G401 (cell line): ENCODE data around the gene ARHGAP32. TPM values are rescaled to one million over a fixed set of nuclear protein-coding genes. Genes with fewer than 3 reads are reported as not detected.

Source experiments
- DNase-seq: peaks from one replicate; pipeline ENCODE4 v3.0.0-alpha.2; 2015; ENCODE audit warnings: low spot score
- in situ Hi-C: cut with HindIII; loops from 2 replicates; pipeline ENCODE4 v1.10.0; 2016; ENCODE audit warnings: low sequenced_read_pairs, mixed read lengths
- total RNA-seq: library from RNA; depleted of rRNA; stranded (reverse); fragments of >200 nt; shearing (Covaris generic); gene quantifications from 2 replicates; pipeline ENCODE4 v1.2.3, GENCODE V29; 2014

Gene ARHGAP32
- total RNA-seq, 1 experiment from 2014 or later = not detected

DNA sequence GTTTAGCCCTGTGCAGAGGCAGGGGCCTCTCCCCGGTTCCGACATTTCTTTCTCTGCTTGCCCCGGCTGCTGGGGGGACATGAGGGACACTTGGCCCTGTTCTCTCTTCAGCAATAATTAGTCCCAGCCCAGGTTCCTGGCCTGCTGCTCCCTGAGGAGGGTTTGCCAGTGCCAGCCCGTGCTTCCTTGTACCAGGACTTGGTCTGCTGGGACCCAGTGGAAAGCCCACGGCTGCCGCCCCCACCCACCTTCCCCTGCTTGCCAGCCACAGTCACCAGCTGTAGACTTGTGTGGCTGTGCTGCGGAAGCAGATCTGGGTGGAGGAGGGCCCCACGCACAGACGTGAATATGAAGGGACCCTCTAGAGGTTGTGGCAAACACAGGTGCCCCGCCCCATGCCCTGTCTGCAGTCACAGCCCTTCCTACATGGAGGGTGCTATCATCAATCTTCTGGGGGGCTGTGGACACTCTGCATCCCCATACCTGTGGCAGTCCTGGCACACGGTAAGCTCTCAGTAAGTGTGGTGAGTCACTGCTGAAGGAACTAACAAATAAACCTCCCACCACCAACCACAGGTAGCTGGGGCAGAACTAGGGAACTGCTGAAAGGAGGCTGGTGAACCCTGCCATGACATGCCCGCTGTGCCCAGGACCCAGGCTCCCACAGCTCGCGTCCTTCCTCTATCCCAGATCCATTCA lies 250.4 kb downstream of the ARHGAP32 start:
- in situ Hi-C loops = no loop called here
- DNase-seq = no peak

DNA sequence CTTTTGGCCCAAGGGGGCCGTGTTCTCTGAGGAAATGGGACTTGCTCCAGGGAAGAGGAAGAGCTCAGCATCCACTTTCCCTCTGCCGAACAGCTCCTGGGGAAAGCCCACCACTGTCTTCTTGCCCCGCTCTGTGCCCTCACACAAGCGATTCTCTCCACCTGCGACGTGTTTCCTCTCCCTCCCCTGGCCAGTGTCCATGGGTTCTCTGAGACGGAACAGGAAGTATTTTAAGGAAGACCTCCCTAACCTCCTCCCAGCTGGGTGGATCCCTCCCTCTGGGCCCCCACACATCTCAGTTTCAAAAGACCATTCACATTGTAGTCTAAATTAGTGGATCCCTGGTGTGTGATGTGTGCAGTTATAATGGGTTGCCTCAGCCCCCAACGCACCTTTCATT lies 251.0 kb downstream of the ARHGAP32 start:
- in situ Hi-C loops = no loop called here
- no peak for DNase-seq

DNA sequence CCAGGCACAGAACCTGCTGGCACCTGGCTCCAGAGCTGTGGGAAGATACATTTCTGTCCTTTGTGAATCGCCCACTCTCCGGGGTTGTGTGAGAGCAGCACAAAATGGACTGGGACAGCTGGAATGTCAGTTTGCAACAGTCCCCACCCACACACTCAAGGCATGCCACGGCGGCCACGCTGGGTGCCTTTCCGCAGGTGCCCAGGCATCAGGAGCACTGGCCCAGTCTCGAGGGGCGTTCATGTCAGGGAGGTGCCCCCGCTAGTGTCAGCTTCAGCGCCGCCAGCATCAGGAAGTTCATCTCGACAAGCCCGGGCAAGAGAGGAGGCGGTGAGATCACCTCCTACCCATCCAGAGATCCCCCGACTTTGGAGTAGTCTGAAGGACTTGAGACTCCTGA lies 251.5 kb downstream of the ARHGAP32 start:
- in situ Hi-C loops = no loop called here
- DNase-seq = no peak

DNA sequence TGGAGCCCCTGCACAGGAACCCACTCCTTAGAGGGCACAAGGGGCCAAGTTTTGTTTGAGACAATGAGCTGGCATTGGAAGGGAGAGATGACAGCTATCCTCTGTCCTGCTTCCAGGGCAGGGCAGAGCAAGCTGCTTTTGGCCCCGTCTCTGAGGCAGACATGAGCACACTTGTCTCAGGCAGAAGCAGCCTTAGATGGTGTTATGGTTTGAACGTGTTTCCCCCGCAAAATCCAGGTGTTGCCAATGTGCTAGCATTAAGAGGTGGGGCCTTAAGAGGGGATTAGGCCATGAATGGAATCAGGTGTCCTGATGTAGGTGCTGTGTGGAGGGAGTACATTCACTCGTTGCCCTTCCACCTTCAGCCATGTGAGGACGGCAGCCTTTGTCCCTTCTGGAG lies 252.0 kb downstream of the ARHGAP32 start:
- in situ Hi-C loops = no loop called here
- no peak for DNase-seq

DNA sequence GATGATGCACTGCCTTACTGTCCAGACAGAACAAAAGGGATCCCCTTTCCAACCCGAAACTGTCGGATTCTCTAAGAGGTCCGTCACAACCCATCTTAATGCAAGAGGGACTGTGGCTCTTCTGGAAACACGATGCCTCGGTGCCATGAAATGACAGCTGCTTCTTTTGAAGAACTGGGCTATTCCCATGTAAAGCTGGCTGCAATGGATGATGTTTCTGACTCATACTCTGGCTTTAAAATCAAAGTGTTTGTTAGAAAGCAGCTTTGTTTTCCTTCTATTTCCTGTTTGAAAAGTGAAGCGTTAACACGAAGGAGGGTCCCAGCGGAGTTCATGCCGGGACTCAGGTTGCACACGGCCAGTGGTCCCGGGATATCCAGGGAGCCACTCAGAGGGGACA lies 252.5 kb downstream of the ARHGAP32 start:
- DNase-seq = no peak

DNA sequence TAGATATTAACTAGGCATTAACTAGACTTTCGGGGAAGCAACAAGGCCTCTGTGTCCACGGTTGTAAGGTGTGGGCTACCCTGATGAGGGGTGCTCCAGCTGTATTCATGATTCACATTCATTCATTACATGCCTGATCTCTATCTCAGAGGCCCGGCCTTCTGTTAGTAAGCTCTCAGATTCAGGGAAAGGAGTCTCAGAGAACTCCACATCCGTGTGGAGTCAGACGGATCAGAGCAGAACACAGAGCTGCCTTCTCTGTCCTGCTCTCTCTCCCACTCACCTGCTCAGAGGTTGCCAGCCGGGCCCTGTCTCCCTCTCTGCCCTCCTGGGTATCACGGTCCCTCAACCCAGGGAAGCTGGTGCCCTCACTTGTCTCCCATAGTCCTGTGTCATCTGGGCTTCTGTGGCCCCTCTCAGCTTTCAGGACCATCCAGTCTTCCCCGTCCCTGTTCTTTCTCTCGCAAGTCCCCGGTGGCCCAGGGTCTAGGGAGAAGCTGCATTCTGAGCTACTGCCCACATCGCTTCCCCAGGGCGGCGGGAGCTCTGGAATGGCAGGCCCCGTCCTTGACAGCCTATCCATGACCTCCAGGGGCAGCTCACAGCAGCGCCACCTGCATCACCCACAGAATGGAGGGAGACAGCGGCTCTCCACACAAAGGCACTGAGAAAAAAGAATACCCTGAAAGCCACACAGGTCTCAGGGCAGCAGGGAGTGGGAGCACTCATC lies 253.8 kb downstream of the ARHGAP32 start:
- DNase-seq = no peak
- in situ Hi-C loops = no loop called here

More for the DNA sequence above, 252.5 kb downstream of the ARHGAP32 start:
- in situ Hi-C loops = no loop called here

DNA sequence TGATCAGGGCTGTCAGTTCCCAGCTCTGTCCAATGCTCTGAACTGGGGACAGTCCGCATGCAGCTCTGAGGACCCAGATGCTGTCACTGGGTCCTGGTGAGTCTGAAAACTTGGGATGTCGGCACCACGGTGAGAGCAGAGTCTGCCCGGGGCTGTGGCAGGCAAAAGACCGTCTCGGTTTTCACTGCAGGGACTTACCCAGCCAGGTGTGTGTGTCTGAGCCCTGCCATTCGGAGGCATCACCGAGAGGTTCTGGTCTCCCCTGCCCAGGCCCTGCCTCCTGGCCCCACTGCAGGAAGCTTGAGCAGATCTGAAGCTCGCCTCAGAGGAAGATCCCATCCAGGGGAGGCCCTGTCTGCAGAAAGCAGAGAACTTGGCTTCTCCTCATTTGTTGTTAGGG lies 254.6 kb downstream of the ARHGAP32 start:
- DNase-seq = no peak
- in situ Hi-C loops = no loop called here

DNA sequence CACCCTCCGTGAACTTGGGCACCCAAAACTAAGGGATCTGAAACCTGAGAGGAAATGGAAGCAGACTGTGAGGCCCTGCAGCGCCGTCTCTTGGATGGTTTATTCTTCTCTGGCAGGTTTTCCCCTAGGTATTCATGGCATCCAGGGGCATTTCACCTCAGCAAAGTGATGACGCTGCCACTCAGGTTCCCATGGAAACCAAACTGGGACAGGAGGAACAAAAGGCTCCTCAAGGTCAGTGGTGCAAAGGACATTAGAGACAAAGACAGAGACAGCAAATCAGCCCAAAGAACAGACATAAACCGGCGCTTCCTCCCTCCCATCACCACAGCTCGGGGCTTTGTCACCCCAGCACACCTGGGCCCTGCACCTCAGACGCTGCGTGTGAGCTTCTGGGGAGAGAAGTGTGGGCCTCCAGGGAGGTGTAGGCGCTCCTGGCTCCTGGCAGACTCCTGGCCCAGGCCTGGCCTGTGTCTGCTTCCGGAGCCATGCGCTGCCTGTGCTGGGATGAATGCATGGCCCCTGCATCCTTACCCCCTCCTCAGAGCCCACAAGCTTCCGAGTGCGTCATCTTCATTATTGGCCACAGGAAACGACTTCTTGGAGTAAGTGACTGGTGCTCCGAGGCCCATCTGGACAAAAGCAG lies 255.4 kb downstream of the ARHGAP32 start:
- in situ Hi-C loops = no loop called here
- no peak for DNase-seq

DNA sequence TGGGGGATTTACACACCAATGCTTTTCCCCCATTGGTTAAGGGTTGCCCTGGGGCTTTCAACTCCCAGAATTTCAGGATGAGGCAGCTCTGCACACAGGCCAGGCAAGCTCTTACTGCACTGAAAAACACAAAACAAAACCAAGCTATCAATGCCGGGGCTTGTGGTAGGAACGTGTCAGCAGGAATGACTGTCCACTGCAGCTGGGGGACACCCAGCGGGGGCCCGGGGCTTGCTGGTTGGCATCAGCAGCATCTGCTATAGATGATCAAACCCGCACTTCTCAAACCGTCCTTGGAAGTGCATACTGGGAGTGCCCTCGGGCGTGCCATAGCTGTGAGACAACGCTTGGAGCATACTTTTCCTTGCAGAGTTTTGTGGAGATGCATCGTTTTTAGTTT lies 257.2 kb downstream of the ARHGAP32 start:
- DNase-seq = no peak
- in situ Hi-C loops = no loop called here

DNA sequence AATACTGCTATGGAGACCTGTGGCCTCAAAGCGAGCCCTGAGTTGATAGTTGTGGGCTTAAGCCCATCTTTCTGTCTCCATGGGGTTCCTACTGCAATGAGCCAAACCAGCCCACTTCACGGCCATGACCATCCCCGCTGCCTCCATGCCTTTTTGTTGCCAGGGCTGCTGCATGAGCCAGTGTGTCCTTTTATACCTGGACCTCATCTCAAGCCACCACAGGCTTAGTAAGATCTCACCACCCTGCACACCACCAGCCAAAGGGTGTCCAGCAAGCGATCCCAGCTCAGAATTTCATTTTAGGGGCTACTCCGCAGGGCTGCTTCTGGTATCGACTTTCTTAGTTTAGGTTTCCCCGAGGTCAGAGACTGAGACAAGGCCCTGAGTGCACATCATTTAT lies 257.8 kb downstream of the ARHGAP32 start:
- DNase-seq = no peak
- in situ Hi-C loops = no loop called here

DNA sequence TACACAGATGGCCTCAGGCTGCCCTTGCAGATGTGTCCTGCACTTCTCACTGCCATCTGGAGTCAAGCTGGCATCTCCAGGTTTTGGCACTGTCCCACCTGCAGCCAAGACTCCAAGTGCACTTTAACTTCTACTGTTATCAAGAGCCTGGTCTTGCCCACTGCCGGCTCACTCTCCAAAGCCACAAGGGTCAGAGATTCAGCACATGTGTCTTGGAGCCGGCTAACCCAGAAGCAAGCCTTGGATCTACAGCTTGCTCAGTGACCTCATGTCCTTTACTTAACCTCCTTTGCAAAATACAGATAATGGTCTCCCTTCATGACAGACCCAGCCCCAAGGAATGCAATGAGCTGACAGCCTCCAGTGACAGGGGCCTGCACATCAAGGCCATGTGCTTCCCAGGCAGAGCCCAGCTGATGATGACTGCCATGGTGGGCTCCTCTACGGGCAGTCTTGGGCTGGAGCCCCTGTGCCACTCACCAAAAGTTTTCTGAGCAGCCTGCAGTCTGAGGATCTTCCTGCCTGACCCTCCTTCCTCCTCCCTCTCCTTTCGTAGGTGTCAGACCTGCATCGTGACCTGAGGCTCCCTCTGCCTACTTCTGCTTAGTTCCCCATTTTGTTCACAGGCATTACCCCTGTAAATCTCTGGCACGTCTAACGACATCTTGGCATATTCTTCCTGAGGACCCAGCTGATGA lies 258.5 kb downstream of the ARHGAP32 start:
- no peak for DNase-seq
- in situ Hi-C loops = no loop called here

DNA sequence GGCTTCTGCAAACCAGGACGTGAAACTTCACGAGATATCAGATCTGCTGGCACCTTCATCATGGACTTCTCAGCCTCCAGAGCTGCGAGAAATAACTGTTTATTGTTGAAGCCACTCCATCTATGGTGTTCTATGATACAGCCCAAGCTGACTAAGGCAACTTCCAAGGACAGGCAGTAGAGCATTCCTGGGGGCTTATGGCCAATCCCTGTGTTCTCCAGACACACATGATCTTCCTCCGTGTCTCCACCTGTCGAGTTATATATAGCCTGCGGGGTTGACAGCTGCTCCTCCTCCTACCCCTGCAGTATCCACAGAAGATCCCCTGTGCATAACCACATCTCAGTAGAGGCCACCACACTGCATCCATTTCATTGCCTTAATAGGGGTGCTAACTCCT lies 260.5 kb downstream of the ARHGAP32 start:
- no peak for DNase-seq
- in situ Hi-C loops = no loop called here

DNA sequence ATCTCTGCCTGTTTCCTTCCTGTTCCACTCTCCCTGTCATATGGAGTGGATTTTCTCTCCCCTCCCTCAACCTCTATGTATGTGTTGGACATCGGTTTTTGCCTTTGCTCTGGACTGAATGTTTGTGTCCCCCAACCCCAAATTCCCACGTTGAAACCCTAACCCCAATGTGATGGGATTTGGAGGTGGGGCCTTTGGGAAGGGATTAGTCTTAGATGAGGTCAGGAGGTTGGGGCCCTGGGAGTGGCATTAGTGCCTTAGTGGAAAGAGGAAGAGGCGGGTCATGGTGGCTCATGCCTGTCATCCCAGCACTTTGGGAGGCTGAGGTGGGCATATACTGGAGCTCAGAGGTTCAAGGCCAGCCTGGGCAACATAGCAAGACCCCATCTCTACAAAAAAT lies 261.1 kb downstream of the ARHGAP32 start:
- DNase-seq = no peak
- in situ Hi-C loops = no loop called here

DNA sequence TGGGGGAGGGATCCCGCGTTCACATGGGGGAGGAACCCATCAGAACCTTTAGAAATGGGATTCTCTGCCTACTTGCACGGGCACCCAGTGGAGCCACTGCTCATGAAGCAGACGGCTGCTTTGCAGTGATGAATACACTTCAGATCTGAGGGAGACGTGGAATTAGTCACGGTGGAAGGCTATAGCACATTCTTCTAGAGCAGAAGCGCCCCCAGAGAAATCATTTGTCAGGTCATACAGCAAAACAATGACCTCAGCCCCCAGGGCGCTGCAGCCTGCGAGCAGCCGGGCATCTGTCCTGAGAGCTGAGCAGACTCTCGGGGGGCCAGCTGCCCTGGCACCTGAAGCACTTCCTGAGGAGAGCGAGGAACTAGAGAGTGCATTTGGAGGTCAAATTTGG lies 262.1 kb downstream of the ARHGAP32 start:
- DNase-seq = no peak
- in situ Hi-C loops = no loop called here

DNA sequence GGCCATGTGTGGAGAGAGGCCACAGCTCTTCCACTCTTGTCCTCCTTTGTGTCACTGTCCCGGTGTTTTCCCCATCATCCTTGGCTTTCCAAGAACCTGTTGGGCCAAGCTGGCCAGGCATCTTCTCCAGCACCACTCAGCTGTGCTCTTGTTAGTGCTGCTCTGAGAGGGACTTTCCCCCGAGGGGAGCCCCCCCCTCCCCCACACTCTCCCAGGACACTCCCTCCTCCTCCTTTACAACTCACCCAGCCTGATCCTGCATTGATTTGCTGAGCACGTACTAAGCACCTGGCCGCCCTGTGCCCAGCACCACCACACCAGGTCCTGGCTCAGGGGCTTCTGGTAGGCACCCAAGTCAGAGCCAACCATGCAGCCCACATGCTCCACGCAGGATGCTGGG lies 262.7 kb downstream of the ARHGAP32 start:
- in situ Hi-C loops = no loop called here
- DNase-seq = no peak

DNA sequence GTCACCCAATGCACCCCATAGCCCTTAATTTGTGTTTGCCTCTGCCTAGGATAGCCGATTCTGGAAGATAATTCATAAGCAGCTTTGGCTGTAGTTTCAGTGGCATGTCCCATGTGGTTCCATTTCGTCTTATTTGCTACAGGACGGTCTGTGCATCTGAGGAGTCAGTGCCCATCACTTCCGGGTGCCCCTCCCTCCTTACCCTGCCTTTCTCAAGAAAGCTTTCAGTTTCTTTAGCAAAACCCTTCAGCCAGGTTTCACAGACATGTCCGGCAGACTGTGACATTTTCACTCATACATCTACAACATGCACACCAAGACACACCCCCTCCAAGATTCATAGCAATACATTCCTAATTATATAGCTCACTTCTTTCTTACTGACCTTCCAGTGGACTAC lies 263.7 kb downstream of the ARHGAP32 start:
- in situ Hi-C loops = no loop called here
- DNase-seq = no peak

DNA sequence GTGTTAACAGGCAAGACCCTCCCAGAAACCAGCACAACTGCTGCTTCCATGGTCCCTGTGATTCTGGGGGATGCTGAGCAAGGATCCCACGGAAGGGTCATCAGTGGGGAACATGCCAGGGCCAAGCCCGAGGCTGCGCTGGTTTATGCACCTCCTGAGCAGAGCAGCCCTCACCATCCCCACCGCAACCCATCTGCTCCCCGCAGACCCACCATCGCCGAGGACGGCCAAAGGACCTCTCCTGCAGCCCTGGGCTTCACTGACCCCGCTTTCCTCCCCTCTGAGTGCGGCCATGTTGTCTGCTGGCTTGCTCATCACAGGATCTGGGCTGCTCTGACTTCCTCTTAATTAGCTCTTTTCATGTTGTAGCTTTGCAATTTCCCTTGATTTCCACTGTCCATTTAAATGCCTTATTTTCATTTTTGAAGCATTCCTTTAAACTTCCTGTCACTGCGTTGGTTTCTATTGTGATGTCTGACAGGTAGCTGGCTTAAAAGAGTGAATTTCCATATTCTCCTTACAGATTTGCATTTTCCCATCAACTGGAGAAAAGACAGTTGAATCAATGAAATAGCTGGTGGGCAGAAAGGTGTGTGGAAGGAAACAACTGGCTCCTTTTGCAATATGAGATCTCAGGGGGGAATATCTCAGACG lies 264.3 kb downstream of the ARHGAP32 start:
- in situ Hi-C loops = no loop called here

DNA sequence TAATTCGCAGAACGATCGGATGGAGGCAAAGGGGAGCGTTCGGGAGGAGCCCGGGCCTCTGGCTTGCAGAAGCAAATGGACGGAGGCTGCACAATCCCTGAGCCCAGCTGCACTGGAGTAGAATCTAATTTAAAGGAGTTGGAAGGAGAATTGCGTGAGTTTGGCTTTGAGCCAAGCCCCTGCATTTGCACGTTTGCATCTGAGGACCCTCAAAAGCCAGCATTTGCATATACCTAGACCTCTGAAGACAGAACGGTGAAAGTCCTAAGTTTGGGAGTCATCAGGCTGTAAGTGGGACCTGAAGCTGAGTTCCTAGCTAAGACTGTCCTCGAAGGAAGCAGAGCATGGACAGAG lies 265.0 kb downstream of the ARHGAP32 start:
- in situ Hi-C loops = no loop called here
- DNase-seq = peak; percentile 6

More for the DNA sequence above, 264.3 kb downstream of the ARHGAP32 start:
- no peak for DNase-seq

DNA sequence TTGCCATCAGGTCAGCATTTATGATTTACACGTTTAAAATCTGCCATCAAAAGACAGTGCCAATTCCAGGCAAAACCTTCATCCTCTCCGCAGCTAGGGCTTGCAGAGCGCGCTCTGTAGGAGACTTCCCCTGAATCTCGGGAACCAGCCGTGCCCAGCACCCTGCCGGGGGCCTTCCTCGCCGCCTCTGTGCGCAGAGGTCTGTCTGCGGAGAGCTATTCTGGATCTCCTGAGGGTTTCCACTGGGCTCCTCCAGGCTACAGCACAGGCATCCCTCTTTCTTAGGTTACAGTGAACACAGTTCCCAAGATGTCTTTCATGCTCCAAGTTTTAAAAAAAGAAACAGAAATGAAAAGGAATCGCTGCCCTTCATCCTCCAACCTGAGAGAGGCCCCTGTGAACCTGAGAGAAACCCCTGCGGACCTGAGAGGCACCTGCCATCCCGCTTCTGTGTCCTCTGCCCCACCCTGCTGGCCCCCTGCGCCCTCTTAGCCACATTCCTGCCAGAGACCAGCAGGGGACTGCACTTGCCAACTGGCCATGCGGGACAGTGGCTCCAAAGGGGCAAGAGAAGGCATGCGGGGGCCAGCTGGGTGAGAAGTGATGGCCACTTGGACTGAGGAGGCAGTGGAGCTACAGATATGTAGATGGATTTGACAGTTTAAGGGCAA lies 265.6 kb downstream of the ARHGAP32 start:
- peak; percentile 24 for DNase-seq
- in situ Hi-C loops = no loop called here
